Small intestine (tissue), 7 donors: Measurements from ENCODE around the gene EIF3D. TPM values are rescaled to one million over a fixed set of nuclear protein-coding genes. Genes with fewer than 3 reads are reported as not detected.
A peak's percentile ranks its signal among the peaks of the same experiment; 100 is the strongest.
"Not testable (repeated sequence)": the region's sequence is repeated elsewhere in the genome, so short reads cannot be mapped to it uniquely, and the experiment has no call there.

ENCODE experiments used
- DNase-seq, 2 donors: peaks; one replicate each; pipeline versions ENCODE4 v3.0.0 to v3.0.0-alpha.2; 2013
- FAIRE-seq: peaks from 2 replicates; lab custom pipeline; 2012; peaks lifted over from hg19 to GRCh38; lab: Jason Lieb, UNC
- H3K27ac ChIP-seq, 3 donors: one replicate each; pipeline ENCODE4 v1.5.1; 2013; ENCODE audit warnings: low read length in 2 of 3, mild to moderate bottlenecking in 2 of 3, control low read depth in 1 of 3, inconsistent platforms in 1 of 3, low read depth in 1 of 3, moderate library complexity in 1 of 3
- H3K27me3 ChIP-seq, 3 donors: one replicate each; pipeline ENCODE4 v1.6.1; 2013; ENCODE audit warnings: low read length in 3 of 3, inconsistent platforms in 1 of 3; ENCODE audit not compliant: control insufficient read depth in 3 of 3, insufficient read depth in 3 of 3
- H3K36me3 ChIP-seq, 3 donors: one replicate each; pipeline ENCODE4 v1.6.1; 2013; ENCODE audit warnings: low read length in 3 of 3, inconsistent platforms in 1 of 3, low read depth in 1 of 3, mild to moderate bottlenecking in 1 of 3, moderate library complexity in 1 of 3; ENCODE audit not compliant: control insufficient read depth in 3 of 3, insufficient read depth in 2 of 3
- H3K4me1 ChIP-seq, 3 donors: one replicate each; pipeline ENCODE4 v1.6.1; 2013; ENCODE audit warnings: low read length in 2 of 3, inconsistent platforms in 1 of 3, low read depth in 1 of 3, mild to moderate bottlenecking in 1 of 3, moderate library complexity in 1 of 3; ENCODE audit not compliant: control insufficient read depth in 3 of 3, insufficient read depth in 2 of 3
- H3K4me3 ChIP-seq, 3 donors: one replicate each; pipeline ENCODE4 v1.5.1; 2013; ENCODE audit warnings: low read length in 3 of 3, control low read depth in 1 of 3, inconsistent platforms in 1 of 3, low read depth in 1 of 3, mild to moderate bottlenecking in 1 of 3, moderate library complexity in 1 of 3
- H3K9me3 ChIP-seq, 2 donors: one replicate each; pipeline ENCODE4 v1.6.1; 2013; ENCODE audit warnings: low read depth in 1 of 2, low read length in 1 of 2; ENCODE audit not compliant: control insufficient read depth in 2 of 2, insufficient read depth in 1 of 2
- WGBS, 3 donors: extraction: QIAGEN DNeasy Blood & Tissue Kit; methylation state at CpG; one replicate each; pipeline ENCODE4 v1.1.7; 2013; 5-methylcytosine and 5-hydroxymethylcytosine counted together
- polyA plus RNA-seq, 4 donors: library from polyadenylated mRNA; stranded (reverse) in 3 of 4; unstranded in 1 of 4; fragments of 200-250 nt in 3 of 4; fragments of 120-200 nt in 1 of 4; gene quantifications; one replicate each; pipeline versions ENCODE4 v1.2.1 to v1.2.3, GENCODE V29; 2013
- donor health status: healthy with polysubstance abuse.
- donor health status: control.
- donor health status: control.
- donor health status: Bipolar disorder and iron deficiency.
- donor health status: healthy.

EIF3D gene
- polyA plus RNA-seq, 4 donors = 169 to 215 (median 198) TPM

DNA sequence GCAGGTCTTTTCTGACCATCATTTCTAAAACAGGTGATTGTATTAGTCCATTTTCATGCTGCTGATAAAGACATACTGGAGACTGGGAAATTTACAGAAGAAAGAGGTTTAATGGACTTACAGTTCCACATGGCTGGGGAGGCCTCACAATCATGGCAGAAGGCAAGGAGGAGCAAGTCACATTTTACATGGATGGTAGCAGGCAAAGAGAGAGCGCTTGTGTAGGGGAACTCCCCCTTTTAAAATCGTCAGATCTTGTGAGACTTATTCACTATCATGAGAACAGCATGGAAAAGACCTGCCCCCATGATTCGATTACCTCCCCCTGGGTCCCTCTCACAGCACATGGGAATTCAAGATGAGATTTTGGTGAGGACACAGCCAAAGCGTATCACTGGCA is 4.4 kb upstream of the EIF3D start:
- H3K27ac ChIP-seq, H3K27me3 ChIP-seq, H3K36me3 ChIP-seq, H3K9me3 ChIP-seq, H3K4me1 ChIP-seq, FAIRE-seq, H3K4me3 ChIP-seq, DNase-seq: not testable (repeated sequence)
- WGBS, 3 donors = 80 to 89% (median 83%) methylated on average over 4 of the region's 4 CpGs

GRCh38 chr22:36532466-36532865 is 3.5 kb upstream of the EIF3D start:
- no peak for FAIRE-seq
- WGBS, 3 donors = 70 to 98% (median 91%) methylated on average over 2 of the region's 2 CpGs

DNA sequence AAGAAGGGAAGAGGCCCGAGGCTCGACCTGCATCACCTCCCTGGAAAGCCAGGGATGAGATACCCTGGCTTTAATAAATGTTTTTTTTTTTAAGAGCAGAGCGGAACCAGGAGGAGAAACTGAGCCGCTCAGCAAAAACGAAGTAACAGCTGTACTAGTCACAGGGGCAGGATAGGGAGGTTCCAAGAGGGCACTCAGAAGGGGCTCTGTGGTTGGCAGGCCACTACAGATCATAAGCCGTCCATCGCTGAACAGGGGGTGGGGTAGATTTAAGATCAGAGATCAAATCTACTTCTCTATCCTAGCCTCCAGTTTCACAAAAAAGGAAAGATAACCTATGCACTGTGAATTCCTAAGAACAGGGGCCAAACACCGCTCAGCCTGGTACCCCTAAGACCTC is 625 bp downstream of the EIF3D start:
- H3K27me3 ChIP-seq = no peaks in the 10 kb centered on the region
- no peaks in the 10 kb centered on the region for H3K9me3 ChIP-seq
- WGBS, 3 donors = 1 to 5% (median 4%) methylated on average over 8 of the region's 8 CpGs
- peaks cover 14 to 28% (median 21%) of the 10 kb centered on the region in 3 donors for H3K36me3 ChIP-seq
- FAIRE-seq = no peak
- H3K27ac ChIP-seq = peak overlapping the region; percentile 86 to 98 (median 98)
- peak overlapping the region; percentile 55 to 97 (median 79) for H3K4me3 ChIP-seq
- DNase-seq = peak; percentile 30 to 58
- H3K4me1 ChIP-seq = peaks cover 0 to 4% (median 3%) of the 10 kb centered on the region in 3 donors

More at GRCh38 chr22:36532466-36532865, 3.5 kb upstream of the EIF3D start:
- no peak overlapping the region for H3K27ac ChIP-seq
- peaks cover 0 to 3% of the 10 kb centered on the region in 2 donors for H3K9me3 ChIP-seq
- no peaks in the 10 kb centered on the region for H3K36me3 ChIP-seq
- peaks cover 0 to 4% (median 3%) of the 10 kb centered on the region in 3 donors for H3K4me1 ChIP-seq
- H3K4me3 ChIP-seq = no peak overlapping the region
- no peak for DNase-seq
- peaks cover 0 to 5% (median 0%) of the 10 kb centered on the region in 3 donors for H3K27me3 ChIP-seq

DNA sequence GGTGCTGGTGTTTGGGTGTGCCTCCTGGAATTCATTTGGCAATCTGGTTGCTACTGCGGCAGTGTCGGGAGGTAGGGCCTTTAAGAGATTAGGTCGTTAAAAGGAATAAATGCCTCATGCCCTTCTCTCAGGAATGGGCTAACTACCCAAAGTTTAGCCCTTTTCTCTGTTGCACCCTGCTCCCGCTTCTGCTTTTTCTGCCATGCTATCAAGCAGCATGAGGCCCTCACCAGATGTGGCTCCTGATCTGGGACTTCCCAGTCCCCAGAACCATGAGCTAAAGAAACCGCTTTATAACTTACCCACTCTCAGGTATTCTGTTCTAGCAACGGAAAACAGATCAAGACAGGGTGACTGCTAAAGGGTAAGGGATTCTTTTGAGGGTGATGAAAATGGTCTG is 6.3 kb downstream of the EIF3D start:
- 90 to 92% (median 91%) methylated on average over 6 of the region's 6 CpGs for WGBS, 3 donors
- H3K27ac ChIP-seq = no peak overlapping the region
- no peak overlapping the region for H3K4me3 ChIP-seq
- H3K4me1 ChIP-seq = no peaks in the 10 kb centered on the region
- H3K9me3 ChIP-seq = no peaks in the 10 kb centered on the region
- H3K36me3 ChIP-seq = peaks cover 42 to 75% (median 53%) of the 10 kb centered on the region in 3 donors
- H3K27me3 ChIP-seq = no peaks in the 10 kb centered on the region
- DNase-seq (no peak), FAIRE-seq (no peak)

- H3K4me1 ChIP-seq = no peaks in the 10 kb centered on the region
- H3K36me3 ChIP-seq = peaks cover 55 to 78% (median 72%) of the 10 kb centered on the region in 3 donors
- DNase-seq = no peak
- no peaks in the 10 kb centered on the region for H3K27me3 ChIP-seq
- H3K4me3 ChIP-seq = no peak overlapping the region
- FAIRE-seq = no peak
- H3K27ac ChIP-seq = no peak overlapping the region
- 85 to 91% (median 89%) methylated on average over 3 of the region's 3 CpGs for WGBS, 3 donors
- no peaks in the 10 kb centered on the region for H3K9me3 ChIP-seq
Observed at GRCh38 chr22:36520423-36520822, 8.5 kb downstream of the EIF3D start.

DNA sequence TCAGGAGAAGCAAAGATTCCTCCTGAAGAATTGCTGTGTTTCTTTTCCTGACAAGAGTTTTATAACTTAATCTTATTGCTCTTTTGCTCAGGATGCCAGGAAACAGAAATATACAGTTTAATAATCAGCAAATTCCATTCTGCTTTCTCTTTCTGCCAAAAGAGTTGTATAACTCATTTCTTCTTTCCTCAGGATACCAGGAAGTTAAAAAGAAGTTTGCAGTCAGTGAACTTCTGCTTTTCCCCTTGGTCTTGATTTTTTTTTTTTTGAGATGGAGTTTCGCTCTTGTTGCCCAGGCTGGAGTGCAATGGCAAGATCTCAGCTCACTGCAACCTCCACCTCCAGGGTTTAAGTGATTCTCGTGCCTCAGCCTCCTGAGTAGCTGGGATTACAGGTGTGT is 9.1 kb downstream of the EIF3D start:
- H3K4me1 ChIP-seq, DNase-seq, H3K27ac ChIP-seq, H3K9me3 ChIP-seq, FAIRE-seq, H3K4me3 ChIP-seq, H3K27me3 ChIP-seq: not testable (repeated sequence)
- WGBS, 3 donors = 90% methylated on average over 2 of the region's 2 CpGs
- peaks cover 54 to 80% (median 72%) of the 10 kb centered on the region in 3 donors for H3K36me3 ChIP-seq

GRCh38 chr22:36514766-36515165 is 14.2 kb downstream of the EIF3D start:
- Histone ChIP-seq H3K27ac (no peak overlapping the region), H3K4me1 (no peaks in the 10 kb centered on the region), H3K9me3 (no peaks in the 10 kb centered on the region), H3K36me3 (peaks cover 53 to 94% (median 65%) of the 10 kb centered on the region in 3 donors), H3K27me3 (no peaks in the 10 kb centered on the region), H3K4me3 (no peak overlapping the region)
- DNase-seq (no peak), FAIRE-seq (no peak)
- 96 to 100% (median 96%) methylated on average over 1 of the region's 1 CpG for WGBS, 3 donors

GRCh38 chr22:36512991-36513390 is 16.0 kb downstream of the EIF3D start:
- Histone ChIP-seq H3K4me3 (no peak overlapping the region), H3K27me3 (no peaks in the 10 kb centered on the region), H3K4me1 (no peaks in the 10 kb centered on the region), H3K27ac (no peak overlapping the region), H3K36me3 (peaks cover 42 to 76% (median 51%) of the 10 kb centered on the region in 3 donors), H3K9me3 (no peaks in the 10 kb centered on the region)
- FAIRE-seq (no peak), DNase-seq (no peak)
- 76 to 85% (median 78%) methylated on average over 4 of the region's 4 CpGs for WGBS, 3 donors

DNA sequence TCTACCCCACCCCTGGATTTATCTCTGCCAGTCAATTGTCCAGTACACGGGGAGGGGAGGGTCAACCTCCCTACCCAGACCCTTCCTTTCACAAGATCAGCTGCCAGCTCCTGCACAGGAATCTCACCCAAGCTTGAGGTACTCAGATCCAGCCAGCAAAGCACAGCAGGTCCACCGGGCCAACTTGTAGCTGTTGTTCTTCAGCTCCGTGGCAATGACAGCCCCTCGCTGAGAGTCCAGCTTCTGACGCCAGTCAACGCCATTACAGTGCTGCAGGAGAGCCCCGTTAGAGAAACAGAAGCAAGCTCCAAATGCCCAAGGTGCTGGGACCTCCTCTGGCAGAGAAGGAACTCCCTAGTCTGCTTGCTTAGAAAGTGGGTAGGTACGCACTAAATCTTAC is 16.6 kb downstream of the EIF3D start:
- WGBS, 3 donors = 92 to 95% (median 93%) methylated on average over 8 of the region's 8 CpGs
- no peaks in the 10 kb centered on the region for H3K27me3 ChIP-seq
- no peak overlapping the region for H3K4me3 ChIP-seq
- no peak for DNase-seq
- H3K9me3 ChIP-seq = no peaks in the 10 kb centered on the region
- no peak overlapping the region for H3K27ac ChIP-seq
- peaks cover 0 to 3% (median 3%) of the 10 kb centered on the region in 3 donors for H3K4me1 ChIP-seq
- peaks cover 39 to 70% (median 45%) of the 10 kb centered on the region in 3 donors for H3K36me3 ChIP-seq
- no peak for FAIRE-seq
